Stimulated activated memory B cell treated with anti-CD40 and anti-IgM and Interleukin-4, amounts not matched to agents 10 μg/mL and 1 μg/mL and 100 μg/mL, for 72 hours (primary cell): ENCODE measurements around the gene KIAA1328.

Source experiments
- ATAC-seq: fragments of 150-1000 bp; cut with Tn5 transposase; 2 replicates; pipeline ENCODE4 v1.10.0; 2021
- H3K27ac Mint-ChIP-seq: one replicate; pipeline ENCODE4 v1.8.0; 2022; ENCODE audit warnings: mild to moderate bottlenecking, mixed read lengths
- H3K27me3 Mint-ChIP-seq: one replicate; pipeline ENCODE4 v1.8.0; 2022; ENCODE audit warnings: mixed read lengths
- H3K36me3 Mint-ChIP-seq: one replicate; pipeline ENCODE4 v1.8.0; 2022; ENCODE audit warnings: mixed read lengths
- H3K4me1 Mint-ChIP-seq: one replicate; pipeline ENCODE4 v1.8.0; 2022; ENCODE audit warnings: mixed read lengths
- H3K4me3 Mint-ChIP-seq: one replicate; pipeline ENCODE4 v1.8.0; 2022; ENCODE audit warnings: mild to moderate bottlenecking, moderate library complexity, mixed read lengths
- H3K9me3 Mint-ChIP-seq: one replicate; pipeline ENCODE4 v1.8.0; 2022; ENCODE audit warnings: mixed read lengths

Gene KIAA1328

GRCh38 chr18:37188016-37188791 lies 359.3 kb downstream of the KIAA1328 start:
- Mint-ChIP-seq H3K9me3 (no peaks in the 10 kb centered on the region), H3K27me3 (no peaks in the 10 kb centered on the region), H3K4me1 (no peaks in the 10 kb centered on the region), H3K27ac (no peak overlapping the region), H3K36me3 (no peaks in the 10 kb centered on the region), H3K4me3 (no peak overlapping the region)
- ATAC-seq, result no peak

GRCh38 chr18:37199741-37200140 lies 370.8 kb downstream of the KIAA1328 start:
- Mint-ChIP-seq H3K4me3 (no peak overlapping the region), H3K4me1 (no peaks in the 10 kb centered on the region), H3K36me3 (peaks cover 56% of the 10 kb centered on the region), H3K27ac (no peak overlapping the region), H3K27me3 (no peaks in the 10 kb centered on the region), H3K9me3 (peaks cover 18% of the 10 kb centered on the region)
- no peak for ATAC-seq

- H3K4me3 Mint-ChIP-seq, result no peak overlapping the region
- H3K27ac Mint-ChIP-seq, result no peak overlapping the region
- H3K27me3 Mint-ChIP-seq, result no peaks in the 10 kb centered on the region
- peaks cover 5% of the 10 kb centered on the region for H3K9me3 Mint-ChIP-seq
- H3K4me1 Mint-ChIP-seq, result no peaks in the 10 kb centered on the region
- no peak for ATAC-seq
- peaks cover 13% of the 10 kb centered on the region for H3K36me3 Mint-ChIP-seq
Measured at GRCh38 chr18:37207343-37207742, 378.4 kb downstream of the KIAA1328 start.

- Mint-ChIP-seq H3K4me1 (no peaks in the 10 kb centered on the region), H3K27me3 (no peaks in the 10 kb centered on the region), H3K9me3 (peaks cover 3% of the 10 kb centered on the region), H3K4me3 (no peak overlapping the region), H3K36me3 (peaks cover 11% of the 10 kb centered on the region), H3K27ac (no peak overlapping the region)
- ATAC-seq, result no peak
Measured at GRCh38 chr18:37210781-37211180, 381.9 kb downstream of the KIAA1328 start.

GRCh38 chr18:37218022-37218590 lies 389.2 kb downstream of the KIAA1328 start:
- Mint-ChIP-seq H3K36me3 (peaks cover 36% of the 10 kb centered on the region), H3K27me3 (no peaks in the 10 kb centered on the region)

GRCh38 chr18:37219257-37219656 lies 390.3 kb downstream of the KIAA1328 start:
- Mint-ChIP-seq H3K27ac (no peak overlapping the region), H3K27me3 (no peaks in the 10 kb centered on the region), H3K4me3 (no peak overlapping the region), H3K36me3 (peaks cover 36% of the 10 kb centered on the region), H3K9me3 (peaks cover 3% of the 10 kb centered on the region), H3K4me1 (peaks cover 4% of the 10 kb centered on the region)
- ATAC-seq, result no peak

More at GRCh38 chr18:37218022-37218590, 389.2 kb downstream of the KIAA1328 start:
- Mint-ChIP-seq H3K4me3 (no peak overlapping the region), H3K9me3 (peaks cover 3% of the 10 kb centered on the region), H3K27ac (no peak overlapping the region), H3K4me1 (peaks cover 4% of the 10 kb centered on the region)
- no peak for ATAC-seq

GRCh38 chr18:37222354-37222998 lies 393.5 kb downstream of the KIAA1328 start:
- Mint-ChIP-seq H3K27ac (no peak overlapping the region), H3K4me1 (peaks cover 21% of the 10 kb centered on the region), H3K9me3 (no peaks in the 10 kb centered on the region), H3K36me3 (peaks cover 20% of the 10 kb centered on the region), H3K4me3 (no peak overlapping the region), H3K27me3 (no peaks in the 10 kb centered on the region)
- no peak for ATAC-seq

GRCh38 chr18:37222999-37223378 lies 394.1 kb downstream of the KIAA1328 start:
- Mint-ChIP-seq H3K4me3 (no peak overlapping the region), H3K27me3 (no peaks in the 10 kb centered on the region), H3K27ac (no peak overlapping the region), H3K9me3 (no peaks in the 10 kb centered on the region), H3K36me3 (peaks cover 20% of the 10 kb centered on the region), H3K4me1 (peaks cover 21% of the 10 kb centered on the region)
- ATAC-seq, result no peak

- peak overlapping the region; percentile 23 for H3K27ac Mint-ChIP-seq
- no peaks in the 10 kb centered on the region for H3K27me3 Mint-ChIP-seq
- no peak overlapping the region for H3K4me3 Mint-ChIP-seq
- H3K9me3 Mint-ChIP-seq, result no peaks in the 10 kb centered on the region
- H3K4me1 Mint-ChIP-seq, result peaks cover 22% of the 10 kb centered on the region
- peaks cover 20% of the 10 kb centered on the region for H3K36me3 Mint-ChIP-seq
- ATAC-seq, result peak; percentile 12
Measured at GRCh38 chr18:37225279-37225678, 396.4 kb downstream of the KIAA1328 start.

GRCh38 chr18:37230768-37231167 lies 401.8 kb downstream of the KIAA1328 start:
- ATAC-seq, result no peak
- H3K4me3 Mint-ChIP-seq, result no peak overlapping the region
- no peaks in the 10 kb centered on the region for H3K9me3 Mint-ChIP-seq
- no peak overlapping the region for H3K27ac Mint-ChIP-seq
- peaks cover 13% of the 10 kb centered on the region for H3K36me3 Mint-ChIP-seq
- H3K4me1 Mint-ChIP-seq, result peaks cover 11% of the 10 kb centered on the region
- H3K27me3 Mint-ChIP-seq, result no peaks in the 10 kb centered on the region

GRCh38 chr18:37231251-37231650 lies 402.3 kb downstream of the KIAA1328 start:
- peaks cover 6% of the 10 kb centered on the region for H3K4me1 Mint-ChIP-seq
- no peaks in the 10 kb centered on the region for H3K9me3 Mint-ChIP-seq
- no peaks in the 10 kb centered on the region for H3K27me3 Mint-ChIP-seq
- H3K4me3 Mint-ChIP-seq, result no peak overlapping the region
- H3K36me3 Mint-ChIP-seq, result peaks cover 8% of the 10 kb centered on the region
- H3K27ac Mint-ChIP-seq, result no peak overlapping the region
- ATAC-seq, result no peak

GRCh38 chr18:37235583-37235982 lies 406.7 kb downstream of the KIAA1328 start:
- Mint-ChIP-seq H3K27me3 (no peaks in the 10 kb centered on the region), H3K4me1 (no peaks in the 10 kb centered on the region), H3K4me3 (no peak overlapping the region), H3K36me3 (peaks cover 6% of the 10 kb centered on the region), H3K9me3 (no peaks in the 10 kb centered on the region), H3K27ac (no peak overlapping the region)
- ATAC-seq, result no peak

GRCh38 chr18:37238282-37239108 lies 409.6 kb downstream of the KIAA1328 start:
- H3K27me3 Mint-ChIP-seq, result peaks cover 14% of the 10 kb centered on the region
- peaks cover 5% of the 10 kb centered on the region for H3K36me3 Mint-ChIP-seq
- no peak overlapping the region for H3K4me3 Mint-ChIP-seq
- H3K27ac Mint-ChIP-seq, result no peak overlapping the region
- ATAC-seq, result no peak
- peaks cover 2% of the 10 kb centered on the region for H3K4me1 Mint-ChIP-seq
- H3K9me3 Mint-ChIP-seq, result no peaks in the 10 kb centered on the region

GRCh38 chr18:37242091-37242490 lies 413.2 kb downstream of the KIAA1328 start:
- Mint-ChIP-seq H3K9me3 (no peaks in the 10 kb centered on the region), H3K27me3 (peaks cover 34% of the 10 kb centered on the region), H3K4me3 (no peak overlapping the region), H3K36me3 (no peaks in the 10 kb centered on the region), H3K4me1 (peaks cover 6% of the 10 kb centered on the region), H3K27ac (no peak overlapping the region)
- ATAC-seq, result peak; percentile 40
